NCI-H82 treated with DMSO at 0.1 percent for 48 hours (cell line): ENCODE measurements around the gene GREB1.

Experiments used
- DNase-seq: peaks from one replicate; lab custom pipeline; 2025; ENCODE audit not compliant: unreplicated experiment; lab: John Stamatoyannopoulos, UW

Gene GREB1

GRCh38 chr2:11537951-11538350 is 4.1 kb downstream of the GREB1 start:
- no peak for DNase-seq

- DNase-seq, result no peak
Observed at GRCh38 chr2:11539317-11540147, 5.7 kb downstream of the GREB1 start.

- DNase-seq, result no peak
Observed at GRCh38 chr2:11540148-11540995, 6.5 kb downstream of the GREB1 start.

- DNase-seq, result no peak
Observed at GRCh38 chr2:11540996-11541692, 7.3 kb downstream of the GREB1 start.

- DNase-seq, result no peak
Observed at GRCh38 chr2:11541693-11542274, 7.9 kb downstream of the GREB1 start.

GRCh38 chr2:11542275-11542819 is 8.5 kb downstream of the GREB1 start:
- DNase-seq, result no peak

GRCh38 chr2:11543337-11544216 is 9.7 kb downstream of the GREB1 start:
- DNase-seq, result no peak

- no peak for DNase-seq
Observed at GRCh38 chr2:11546072-11546471, 12.2 kb downstream of the GREB1 start.

- DNase-seq, result no peak
Observed at GRCh38 chr2:11547912-11548497, 14.2 kb downstream of the GREB1 start.

GRCh38 chr2:11550302-11550701 is 16.5 kb downstream of the GREB1 start:
- no peak for DNase-seq

- DNase-seq, result no peak
Observed at GRCh38 chr2:11550901-11551568, 17.2 kb downstream of the GREB1 start.

GRCh38 chr2:11551569-11552259 is 17.9 kb downstream of the GREB1 start:
- no peak for DNase-seq

- DNase-seq, result no peak
Observed at GRCh38 chr2:11552260-11552638, 18.4 kb downstream of the GREB1 start.

- DNase-seq, result no peak
Observed at GRCh38 chr2:11553661-11554398, 20.0 kb downstream of the GREB1 start.

GRCh38 chr2:11554399-11554716 is 20.5 kb downstream of the GREB1 start:
- DNase-seq, result no peak

- no peak for DNase-seq
Observed at GRCh38 chr2:11556101-11556806, 22.4 kb downstream of the GREB1 start.

- DNase-seq, result no peak
Observed at GRCh38 chr2:11558214-11558886, 24.5 kb downstream of the GREB1 start.
